Measurements from ENCODE around the gene PDXP. TPM values are rescaled to one million over a fixed set of nuclear protein-coding genes. Genes with fewer than 3 reads are reported as not detected.

The PDXP gene
- total RNA-seq, 1 donor from 2014 or later = 22.4 TPM

- FAIRE-seq (no peak), DNase-seq (ENCODE audit: low read depth) (no peak)
- no peak overlapping the region for H3K4me3 Mint-ChIP-seq (ENCODE audit: unreplicated experiment)
- H3K27ac Mint-ChIP-seq (ENCODE audit: unreplicated experiment) = no peak overlapping the region
- no peaks in the 10 kb centered on the region for H4K20me1 ChIP-seq (ENCODE audit: insufficient read depth, low read length)
- peaks cover 15% of the 10 kb centered on the region for H3K36me3 Mint-ChIP-seq (ENCODE audit: low read depth, unreplicated experiment)
- no peaks in the 10 kb centered on the region for H3K9me3 Mint-ChIP-seq (ENCODE audit: unreplicated experiment)
- H3K79me2 ChIP-seq (ENCODE audit: insufficient read depth, low read length) = no peaks in the 10 kb centered on the region
- H3K27me3 Mint-ChIP-seq (ENCODE audit: low read depth, unreplicated experiment) = no peaks in the 10 kb centered on the region
- no peak overlapping the region for H3K9ac ChIP-seq (ENCODE audit: low read length)
- H3K4me2 ChIP-seq (ENCODE audit: low read length) = no peak overlapping the region
- H2AFZ ChIP-seq (ENCODE audit: low read depth, low read length) = no peak overlapping the region
- H3K4me1 ChIP-seq (ENCODE audit: insufficient read depth, low read length) = no peaks in the 10 kb centered on the region
- no peak overlapping the region for H3K4me3 ChIP-seq (ENCODE audit: insufficient read depth, low read depth, low read length)
- no peaks in the 10 kb centered on the region for H3K4me1 Mint-ChIP-seq (ENCODE audit: low read depth, unreplicated experiment)
- no peaks in the 10 kb centered on the region for H3K27me3 ChIP-seq (ENCODE audit: insufficient read depth, low read length)
- no peaks in the 10 kb centered on the region for H3K36me3 ChIP-seq (ENCODE audit: insufficient read depth, low read length)
- H3K27ac ChIP-seq (ENCODE audit: low read depth, low read length) = no peak overlapping the region
- TF ChIP-seq, protein P1, sequence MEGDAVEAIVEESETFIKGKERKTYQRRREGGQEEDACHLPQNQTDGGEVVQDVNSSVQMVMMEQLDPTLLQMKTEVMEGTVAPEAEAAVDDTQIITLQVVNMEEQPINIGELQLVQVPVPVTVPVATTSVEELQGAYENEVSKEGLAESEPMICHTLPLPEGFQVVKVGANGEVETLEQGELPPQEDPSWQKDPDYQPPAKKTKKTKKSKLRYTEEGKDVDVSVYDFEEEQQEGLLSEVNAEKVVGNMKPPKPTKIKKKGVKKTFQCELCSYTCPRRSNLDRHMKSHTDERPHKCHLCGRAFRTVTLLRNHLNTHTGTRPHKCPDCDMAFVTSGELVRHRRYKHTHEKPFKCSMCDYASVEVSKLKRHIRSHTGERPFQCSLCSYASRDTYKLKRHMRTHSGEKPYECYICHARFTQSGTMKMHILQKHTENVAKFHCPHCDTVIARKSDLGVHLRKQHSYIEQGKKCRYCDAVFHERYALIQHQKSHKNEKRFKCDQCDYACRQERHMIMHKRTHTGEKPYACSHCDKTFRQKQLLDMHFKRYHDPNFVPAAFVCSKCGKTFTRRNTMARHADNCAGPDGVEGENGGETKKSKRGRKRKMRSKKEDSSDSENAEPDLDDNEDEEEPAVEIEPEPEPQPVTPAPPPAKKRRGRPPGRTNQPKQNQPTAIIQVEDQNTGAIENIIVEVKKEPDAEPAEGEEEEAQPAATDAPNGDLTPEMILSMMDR (IDR thresholded peaks at IDR 0.05; ENCODE audit: insufficient read depth, low read depth, low read length) = no peak
- no peak for TF ChIP-seq EZH2 (IDR thresholded peaks at IDR 0.05; ENCODE audit: insufficient read depth, low read length)
- H3K9me3 ChIP-seq (ENCODE audit: insufficient read depth, low read depth, low read length) = no peaks in the 10 kb centered on the region
These were observed 52.2 kb downstream of the PDXP start for GRCh38 chr22:37710675-37711074.

- FAIRE-seq = no peak
These were observed 53.0 kb downstream of the PDXP start for GRCh38 chr22:37711490-37711889.

DNA sequence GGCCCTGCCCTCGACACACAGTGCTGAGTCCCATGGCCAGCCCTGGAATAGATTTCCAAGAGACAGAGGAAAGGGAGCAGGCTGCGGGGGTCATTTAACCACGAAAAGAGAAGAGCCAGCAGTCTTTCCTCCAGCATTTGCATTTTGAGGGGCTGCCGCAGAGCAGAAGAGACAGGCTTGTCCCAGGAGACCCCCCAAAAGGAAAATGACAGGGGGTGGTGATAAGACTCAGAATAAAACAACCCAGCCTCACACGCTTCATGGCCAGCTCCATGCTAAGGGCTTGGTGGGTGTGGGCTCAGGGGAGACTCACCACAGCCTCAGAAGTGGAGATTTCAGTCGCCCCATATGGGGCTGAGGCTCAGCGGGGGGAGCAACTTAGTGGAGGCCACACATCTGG is 55.2 kb downstream of the PDXP start:
- Mint-ChIP-seq H3K4me1 (ENCODE audit: low read depth, unreplicated experiment) (no peaks in the 10 kb centered on the region), H3K27me3 (ENCODE audit: low read depth, unreplicated experiment) (no peaks in the 10 kb centered on the region), H3K9me3 (ENCODE audit: unreplicated experiment) (no peaks in the 10 kb centered on the region), H3K4me3 (ENCODE audit: unreplicated experiment) (no peak overlapping the region), H3K27ac (ENCODE audit: unreplicated experiment) (no peak overlapping the region), H3K36me3 (ENCODE audit: low read depth, unreplicated experiment) (peaks cover 13% of the 10 kb centered on the region)
- H3K79me2 ChIP-seq (ENCODE audit: insufficient read depth, low read length) = no peaks in the 10 kb centered on the region
- H3K4me1 ChIP-seq (ENCODE audit: insufficient read depth, low read length) = no peaks in the 10 kb centered on the region
- no peaks in the 10 kb centered on the region for H3K27me3 ChIP-seq (ENCODE audit: insufficient read depth, low read length)
- H2AFZ ChIP-seq (ENCODE audit: low read depth, low read length) = no peak overlapping the region
- TF ChIP-seq, protein P1 (IDR thresholded peaks at IDR 0.05; ENCODE audit: insufficient read depth, low read depth, low read length) = no peak
- no peak for TF ChIP-seq EZH2 (IDR thresholded peaks at IDR 0.05; ENCODE audit: insufficient read depth, low read length)
- no peak overlapping the region for H3K4me3 ChIP-seq (ENCODE audit: insufficient read depth, low read depth, low read length)
- no peak overlapping the region for H3K27ac ChIP-seq (ENCODE audit: low read depth, low read length)
- H4K20me1 ChIP-seq (ENCODE audit: insufficient read depth, low read length) = no peaks in the 10 kb centered on the region
- H3K36me3 ChIP-seq (ENCODE audit: insufficient read depth, low read length) = no peaks in the 10 kb centered on the region
- DNase-seq (ENCODE audit: low read depth) (no peak), FAIRE-seq (no peak)
- H3K9ac ChIP-seq (ENCODE audit: low read length) = no peak overlapping the region
- no peak overlapping the region for H3K4me2 ChIP-seq (ENCODE audit: low read length)
- no peaks in the 10 kb centered on the region for H3K9me3 ChIP-seq (ENCODE audit: insufficient read depth, low read depth, low read length)

More at GRCh38 chr22:37711490-37711889, 53.0 kb downstream of the PDXP start:
- H3K4me1 ChIP-seq (ENCODE audit: insufficient read depth, low read length) = no peaks in the 10 kb centered on the region
- H3K4me2 ChIP-seq (ENCODE audit: low read length) = no peak overlapping the region
- Mint-ChIP-seq H3K27ac (ENCODE audit: unreplicated experiment) (no peak overlapping the region), H3K4me1 (ENCODE audit: low read depth, unreplicated experiment) (no peaks in the 10 kb centered on the region), H3K36me3 (ENCODE audit: low read depth, unreplicated experiment) (peaks cover 10% of the 10 kb centered on the region), H3K4me3 (ENCODE audit: unreplicated experiment) (no peak overlapping the region), H3K9me3 (ENCODE audit: unreplicated experiment) (no peaks in the 10 kb centered on the region), H3K27me3 (ENCODE audit: low read depth, unreplicated experiment) (no peaks in the 10 kb centered on the region)
- no peak overlapping the region for H3K27ac ChIP-seq (ENCODE audit: low read depth, low read length)
- H4K20me1 ChIP-seq (ENCODE audit: insufficient read depth, low read length) = no peaks in the 10 kb centered on the region
- no peaks in the 10 kb centered on the region for H3K9me3 ChIP-seq (ENCODE audit: insufficient read depth, low read depth, low read length)
- H3K79me2 ChIP-seq (ENCODE audit: insufficient read depth, low read length) = no peaks in the 10 kb centered on the region
- TF ChIP-seq EZH2 (IDR thresholded peaks at IDR 0.05; ENCODE audit: insufficient read depth, low read length) = no peak
- TF ChIP-seq, protein P1 (IDR thresholded peaks at IDR 0.05; ENCODE audit: insufficient read depth, low read depth, low read length) = no peak
- no peak overlapping the region for H3K9ac ChIP-seq (ENCODE audit: low read length)
- no peak overlapping the region for H3K4me3 ChIP-seq (ENCODE audit: insufficient read depth, low read depth, low read length)
- no peaks in the 10 kb centered on the region for H3K27me3 ChIP-seq (ENCODE audit: insufficient read depth, low read length)
- no peaks in the 10 kb centered on the region for H3K36me3 ChIP-seq (ENCODE audit: insufficient read depth, low read length)
- H2AFZ ChIP-seq (ENCODE audit: low read depth, low read length) = no peak overlapping the region
- DNase-seq (ENCODE audit: low read depth) = no peak
